Muscle of arm (tissue), 12 donors: ENCODE data around the gene ENC1. TPM values are rescaled to one million over a fixed set of nuclear protein-coding genes. Genes with fewer than 3 reads are reported as not detected.

ENCODE experiments used
- DNase-seq: peaks from one replicate; pipeline ENCODE4 v3.0.0-alpha.2; 2013
- polyA plus RNA-seq, 12 donors: library from polyadenylated mRNA; unstranded; fragments of 120-200 nt; gene quantifications; one replicate each; pipeline ENCODE4 v1.2.1, GENCODE V29; 2013; ENCODE audit not compliant: insufficient read length in 12 of 12

The ENC1 gene
- polyA plus RNA-seq, 12 donors: 22.0 to 34.5 (median 25.9) TPM; not detected in 1

DNA sequence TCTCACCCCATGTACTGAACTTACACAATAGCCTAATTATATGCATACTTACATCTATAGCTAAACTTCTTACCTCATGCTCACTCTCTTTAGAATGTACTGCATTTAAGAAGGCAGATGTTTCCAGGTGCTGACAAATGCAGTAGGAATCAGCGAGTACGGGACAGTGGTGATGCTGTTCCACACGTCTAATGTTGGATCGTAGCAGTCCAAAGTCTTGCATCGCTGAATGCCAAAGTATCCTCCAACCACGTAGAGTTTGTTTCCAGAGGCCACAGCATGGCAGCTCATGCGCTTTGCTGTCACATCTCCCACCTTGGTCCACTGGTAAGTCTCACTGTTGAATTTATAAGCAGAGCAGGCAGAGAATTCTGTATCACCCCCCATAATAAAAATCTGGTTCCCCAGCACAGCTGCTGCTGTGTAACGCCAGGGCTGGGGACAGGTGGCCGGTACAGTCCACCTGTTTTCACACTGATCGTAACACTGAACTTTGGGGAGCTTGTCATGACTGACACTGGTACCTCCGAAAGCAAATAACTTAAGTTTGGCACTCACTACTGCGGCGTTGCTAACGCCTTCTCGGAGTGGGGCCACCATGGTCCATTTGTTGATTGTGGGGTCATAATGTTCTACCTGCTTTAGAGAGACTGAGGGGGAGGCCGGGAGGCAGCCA is 5.8 kb downstream of the ENC1 start:
- no peak for DNase-seq

DNA sequence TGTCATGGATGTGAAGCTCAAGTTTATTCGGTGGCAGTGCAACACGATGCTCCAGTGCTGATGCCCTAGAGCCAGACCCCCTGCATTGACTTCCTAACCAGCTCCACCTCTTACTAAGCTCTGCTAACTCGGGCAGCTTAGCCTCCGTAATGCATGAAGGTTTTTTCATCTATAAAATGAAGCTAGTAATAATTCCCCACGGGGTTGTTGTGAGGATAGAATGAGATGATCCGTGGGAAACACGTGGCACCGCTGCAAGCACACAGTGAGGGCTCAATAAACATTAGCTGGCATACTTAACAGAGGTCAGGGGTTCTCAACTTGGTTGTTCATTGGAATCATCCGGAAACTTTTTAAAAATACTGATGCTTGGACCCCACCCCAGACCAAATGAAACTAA is 6.8 kb downstream of the ENC1 start:
- DNase-seq: no peak

GRCh38 chr5:74632947-74633356 is 7.6 kb downstream of the ENC1 start:
- DNase-seq: no peak

DNA sequence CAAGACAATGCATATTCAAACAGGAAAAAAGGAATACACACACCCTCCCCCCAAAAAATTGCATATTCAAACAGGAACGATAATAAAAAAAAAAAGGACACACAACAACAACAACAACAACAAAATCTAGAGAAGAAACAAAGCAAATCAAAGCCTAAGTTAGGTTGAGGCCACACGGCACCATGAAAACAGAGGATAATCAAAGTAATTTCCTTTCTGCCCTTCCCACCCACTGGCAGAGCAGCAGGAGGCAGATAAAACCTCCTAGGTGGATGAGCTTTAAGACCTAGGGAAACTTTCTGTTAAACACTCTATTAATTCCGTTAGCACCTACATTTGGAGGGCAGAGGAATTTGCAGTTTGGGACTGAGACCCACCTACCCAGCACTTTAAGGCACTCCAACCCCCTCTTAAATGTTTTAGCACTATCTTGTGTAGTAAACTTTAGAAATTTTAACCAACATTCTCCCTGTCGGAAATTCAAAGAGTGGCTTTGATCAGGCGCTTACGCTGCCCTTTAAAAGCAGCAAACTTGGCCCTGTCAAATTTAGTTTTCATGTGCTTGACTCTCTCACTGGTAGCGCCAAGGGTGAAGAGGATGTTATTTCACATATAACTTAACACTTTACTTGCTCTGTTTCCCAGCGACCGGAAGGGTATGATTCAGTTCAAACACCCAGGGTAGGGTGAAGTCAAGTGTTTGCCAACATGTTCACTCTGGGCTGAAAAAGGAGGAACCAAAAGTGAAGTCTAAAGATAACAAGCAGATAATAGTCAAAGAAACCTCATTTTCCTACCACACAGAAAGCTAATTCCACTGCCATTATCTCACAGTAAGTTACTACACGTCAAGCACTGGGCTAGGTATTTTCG is 9.2 kb downstream of the ENC1 start:
- DNase-seq: no peak

DNA sequence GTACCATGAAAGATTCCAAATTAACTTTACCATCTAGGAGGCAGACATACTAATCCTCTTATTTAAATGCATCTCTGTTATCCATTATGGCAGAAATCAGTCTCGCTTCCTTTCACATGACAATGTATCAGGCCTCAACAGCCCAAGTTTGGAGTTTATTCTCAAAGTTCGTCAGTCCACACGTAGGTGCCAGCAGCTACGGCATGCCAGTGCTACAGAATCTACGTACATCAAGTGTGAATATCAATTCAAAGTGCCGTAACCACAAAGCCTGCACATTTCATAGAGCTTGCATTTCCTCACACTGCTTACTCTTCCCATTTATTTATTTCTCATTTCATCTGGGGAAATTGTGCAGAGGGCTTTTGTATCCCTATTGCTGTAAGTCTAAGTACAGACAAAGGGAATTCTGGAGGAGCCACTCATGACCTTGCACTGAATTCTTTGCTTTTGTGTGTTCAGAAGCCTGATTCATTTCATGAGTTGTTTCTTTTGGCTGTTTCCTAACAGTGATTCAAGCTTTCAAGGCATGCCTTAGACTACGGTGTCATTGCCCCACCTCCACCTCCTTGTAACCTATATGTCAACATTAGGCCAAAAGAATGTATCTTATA is 10.0 kb downstream of the ENC1 start:
- DNase-seq: no peak

- no peak for DNase-seq
These were observed 11.2 kb downstream of the ENC1 start for GRCh38 chr5:74629326-74629725.

DNA sequence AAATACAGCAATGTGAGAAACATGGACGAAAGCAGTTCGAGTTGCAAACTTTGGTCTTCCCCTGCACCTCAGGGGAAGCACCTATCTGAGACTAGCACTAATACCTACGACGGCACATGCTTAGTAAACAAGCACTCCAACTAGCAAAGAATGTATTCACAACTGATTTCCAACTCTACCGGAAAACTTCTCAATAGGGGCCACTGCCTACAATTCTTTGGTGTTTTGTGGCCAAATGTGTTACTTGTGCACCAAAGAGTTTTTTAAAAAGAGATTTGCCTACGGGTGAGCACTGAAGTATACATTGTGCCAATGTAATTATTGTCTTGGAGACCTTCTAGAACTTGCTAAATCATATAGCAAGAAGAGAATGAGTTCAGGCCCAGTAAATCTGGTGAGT is 12.2 kb downstream of the ENC1 start:
- no peak for DNase-seq

GRCh38 chr5:74627646-74628279 is 12.8 kb downstream of the ENC1 start:
- DNase-seq: no peak

GRCh38 chr5:74626386-74627222 is 13.9 kb downstream of the ENC1 start:
- DNase-seq: no peak

GRCh38 chr5:74625742-74626241 is 14.7 kb downstream of the ENC1 start:
- no peak for DNase-seq

DNA sequence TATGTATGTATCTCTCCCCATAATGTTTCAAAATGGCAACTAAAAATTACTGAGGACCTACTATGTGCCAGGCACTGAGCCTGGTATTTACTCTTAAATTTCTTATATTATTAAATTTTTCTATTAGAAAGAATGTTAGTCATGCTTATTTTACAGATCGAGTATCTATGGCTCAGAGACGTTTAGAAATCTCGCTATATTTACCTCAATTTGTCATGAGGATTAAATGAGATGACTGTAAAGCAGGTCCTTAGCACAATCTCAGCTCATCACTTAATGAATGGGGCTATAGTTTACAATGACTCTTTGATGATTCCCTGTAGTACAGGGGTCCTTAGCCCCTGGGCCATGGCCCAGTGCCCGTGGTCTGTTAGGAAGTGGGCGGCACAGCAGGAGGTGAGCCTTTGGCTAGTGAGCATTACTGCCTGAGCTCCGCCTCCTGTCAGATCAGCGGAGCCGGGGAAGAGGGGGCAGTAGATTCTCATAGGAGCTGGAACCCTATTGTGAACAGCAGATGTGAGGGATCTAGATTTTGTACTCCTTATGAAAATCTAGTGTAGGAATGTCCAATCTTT is 15.5 kb downstream of the ENC1 start:
- DNase-seq: no peak

- DNase-seq: no peak
These were observed 16.0 kb downstream of the ENC1 start for GRCh38 chr5:74624501-74624900.

- DNase-seq: no peak
These were observed 16.6 kb downstream of the ENC1 start for GRCh38 chr5:74623748-74624408.

DNA sequence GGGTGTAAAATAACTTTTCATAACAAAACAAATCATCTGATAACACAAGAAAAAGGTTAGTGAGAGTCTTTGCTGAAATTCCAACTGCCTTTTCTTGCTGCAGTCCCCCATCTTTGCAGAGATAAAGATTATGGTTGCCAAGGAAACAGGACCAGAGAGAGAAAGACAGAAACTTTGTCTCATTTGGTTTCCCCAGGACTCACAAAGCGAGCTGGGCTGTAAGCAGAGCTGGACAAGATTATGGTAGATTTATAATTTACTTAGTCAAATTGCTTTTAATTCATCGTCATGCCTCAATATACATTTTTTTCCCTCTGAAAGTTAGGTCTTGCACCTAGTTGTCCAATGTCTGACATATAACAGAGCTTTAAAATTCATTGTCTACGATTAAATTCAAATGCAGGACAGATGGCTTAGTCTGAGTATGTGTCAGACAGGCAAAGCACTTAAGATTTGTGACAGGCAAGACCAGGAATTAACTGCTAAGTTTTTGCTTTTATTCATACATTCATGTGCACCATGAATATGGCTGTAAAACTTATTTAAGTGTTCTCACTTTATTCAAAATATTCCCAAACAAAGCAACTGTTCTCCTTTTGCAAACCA is 17.4 kb downstream of the ENC1 start:
- no peak for DNase-seq

GRCh38 chr5:74622122-74622521 is 18.4 kb downstream of the ENC1 start:
- DNase-seq: no peak

DNA sequence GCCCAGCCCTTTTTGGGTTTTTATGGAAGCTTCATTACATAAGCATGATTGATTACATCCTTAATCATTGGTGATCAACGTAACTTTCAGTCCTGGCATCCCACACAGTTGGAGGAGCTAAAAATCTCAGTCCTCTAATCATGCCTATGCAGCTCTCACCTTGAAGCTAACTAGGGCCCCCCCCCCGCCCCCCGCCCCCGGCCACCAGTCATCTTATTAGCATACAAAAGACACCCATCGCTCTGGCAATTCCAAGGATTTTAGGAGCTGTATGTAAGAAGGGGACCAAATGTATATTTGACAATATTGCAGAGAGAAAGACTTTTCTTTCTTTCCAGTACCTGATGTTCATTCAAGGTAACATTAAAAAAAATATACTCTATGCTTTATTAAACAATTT is 19.0 kb downstream of the ENC1 start:
- no peak for DNase-seq

DNA sequence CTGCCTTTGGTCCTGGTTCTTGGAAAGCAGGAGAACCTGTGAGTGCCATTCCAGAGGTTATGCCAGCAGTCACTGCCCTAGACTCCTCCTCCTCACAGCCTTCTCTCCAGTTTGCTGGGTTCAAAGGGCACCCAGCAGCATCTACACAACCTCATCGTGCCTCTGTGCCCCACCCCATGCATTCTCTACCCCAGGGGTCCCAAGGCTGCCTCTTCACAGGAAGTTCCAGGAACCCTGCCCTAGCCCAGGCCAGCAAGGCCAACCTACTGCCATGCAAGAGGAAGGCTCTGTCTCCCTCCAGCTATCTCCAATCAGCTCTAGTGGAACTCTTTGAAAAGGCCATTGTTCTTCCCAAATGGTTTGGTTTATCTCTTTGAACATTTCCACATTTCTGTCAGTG is 21.2 kb downstream of the ENC1 start:
- DNase-seq: no peak

- no peak for DNase-seq
These were observed 22.4 kb downstream of the ENC1 start for GRCh38 chr5:74618106-74618505.

DNA sequence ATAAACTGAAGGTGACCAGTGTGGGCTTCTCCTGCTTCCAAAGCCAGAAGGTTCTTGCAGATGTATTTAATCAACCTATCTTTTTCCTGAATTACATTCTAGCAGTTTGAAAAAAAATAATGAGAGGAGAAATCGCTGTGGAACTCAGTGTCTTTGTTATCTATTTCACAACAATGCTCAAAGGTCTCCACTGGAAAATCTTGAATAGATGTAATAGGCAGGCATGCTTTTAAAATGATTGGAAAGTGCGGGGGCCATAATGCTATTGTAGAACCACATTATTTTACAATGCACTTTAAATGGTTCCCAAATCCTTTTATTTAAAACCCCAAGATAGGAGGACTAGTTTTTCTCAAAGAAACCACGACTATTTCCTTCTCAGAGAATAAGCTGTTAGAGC is 23.3 kb downstream of the ENC1 start:
- DNase-seq: no peak
